Hepatocyte (in vitro differentiated cells): ENCODE results near the gene BPIFA1.

ENCODE experiments used
- CTCF ChIP-seq: fragments of 200-600 bp; sonication (generic); IDR thresholded peaks from 2 replicates; pipeline ENCODE4 v1.5.1; 2016; ENCODE audit warnings: antibody characterized with exemption, mild to moderate bottlenecking; ENCODE audit not compliant: poor library complexity
- EZH2 ChIP-seq: fragments of 200-600 bp; sonication (generic); IDR thresholded peaks from 2 replicates; pipeline ENCODE4 v1.6.1; 2016; ENCODE audit warnings: antibody characterized with exemption, mild to moderate bottlenecking, borderline replicate concordance
- EZH2phosphoT487 ChIP-seq: fragments of 200-600 bp; sonication (generic); IDR thresholded peaks from one replicate; pipeline ENCODE4 v1.6.1; 2018; ENCODE audit warnings: antibody characterized with exemption, mild to moderate bottlenecking, low read depth, moderate library complexity; ENCODE audit not compliant: unreplicated experiment, severe bottlenecking

- TF ChIP-seq EZH2 (no peak), CTCF (no peak), EZH2phosphoT487 (no peak)
Measured at GRCh38 chr20:33249456-33249855, 13.7 kb downstream of the BPIFA1 start.
